HG02763 (cell line): Measurements from ENCODE around the gene STAT2.
"Not testable (repeated sequence)": the region's sequence is repeated elsewhere in the genome, so short reads cannot be mapped to it uniquely, and the experiment has no call there.

Experiments
- ATAC-seq: cut with Tn5 transposase; IDR thresholded peaks from one replicate; pipeline ENCODE4 v1.9.1; 2021; ENCODE audit warnings: mild to moderate bottlenecking, moderate library complexity; ENCODE audit not compliant: unreplicated experiment

The STAT2 gene

DNA sequence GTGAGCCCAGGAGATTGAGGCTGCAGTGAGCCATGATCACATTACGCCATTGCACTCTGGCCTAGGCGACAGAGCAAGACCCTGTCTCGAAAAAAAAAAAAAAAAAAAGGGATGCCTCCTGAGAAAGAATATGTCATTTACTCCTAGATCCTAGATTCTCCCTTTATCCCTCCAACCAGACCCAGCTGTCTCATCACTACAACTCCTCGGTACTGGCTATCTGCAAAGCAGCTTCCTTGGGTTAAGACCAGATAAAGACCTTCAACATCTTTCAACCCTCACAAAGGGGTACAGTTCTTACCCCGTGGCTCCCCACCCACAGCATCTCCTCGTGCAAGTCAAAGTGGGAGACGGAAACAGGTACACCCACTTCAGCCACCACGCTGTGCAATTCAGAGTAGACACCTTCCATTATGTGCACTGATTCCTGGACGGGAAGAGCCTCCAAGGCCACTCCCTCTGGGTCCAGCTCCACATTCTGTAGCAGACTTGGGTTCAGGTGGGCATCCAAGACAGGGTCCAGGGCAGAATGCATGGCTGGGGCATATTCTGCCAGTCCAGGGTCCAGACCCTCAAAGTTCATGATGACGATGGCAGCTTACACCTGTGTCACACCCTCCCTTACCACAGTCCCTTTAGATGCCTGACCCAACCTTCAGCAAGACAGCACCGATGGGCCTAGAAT lies 27.3 kb downstream of the STAT2 start:
- no peak for ATAC-seq

DNA sequence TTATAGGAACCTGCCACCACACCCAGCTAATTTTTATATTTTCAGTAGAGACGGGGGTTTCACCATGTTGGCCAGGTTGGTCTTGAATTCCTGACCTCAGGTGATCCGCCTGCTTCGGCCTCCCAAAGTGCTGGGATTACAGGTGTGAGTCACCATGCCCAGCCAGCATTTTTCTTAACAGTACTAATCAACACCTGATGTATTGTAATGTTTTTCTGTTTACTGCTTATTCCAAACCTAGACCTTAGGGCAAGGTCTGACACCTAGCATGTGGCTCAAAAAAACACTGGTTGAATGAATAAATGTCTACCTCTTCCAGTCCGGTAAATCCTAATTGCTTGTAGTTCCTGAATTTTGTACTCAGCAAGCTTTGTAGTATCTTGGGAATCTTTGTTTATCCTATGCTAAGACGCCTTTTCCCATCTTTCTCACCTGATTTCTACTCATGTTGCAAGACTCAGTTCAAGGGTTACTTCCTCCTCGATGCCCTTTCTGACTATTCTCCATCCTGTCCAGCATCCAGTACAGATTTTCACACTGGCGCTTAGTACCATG lies 28.9 kb downstream of the STAT2 start:
- ATAC-seq, result no peak

DNA sequence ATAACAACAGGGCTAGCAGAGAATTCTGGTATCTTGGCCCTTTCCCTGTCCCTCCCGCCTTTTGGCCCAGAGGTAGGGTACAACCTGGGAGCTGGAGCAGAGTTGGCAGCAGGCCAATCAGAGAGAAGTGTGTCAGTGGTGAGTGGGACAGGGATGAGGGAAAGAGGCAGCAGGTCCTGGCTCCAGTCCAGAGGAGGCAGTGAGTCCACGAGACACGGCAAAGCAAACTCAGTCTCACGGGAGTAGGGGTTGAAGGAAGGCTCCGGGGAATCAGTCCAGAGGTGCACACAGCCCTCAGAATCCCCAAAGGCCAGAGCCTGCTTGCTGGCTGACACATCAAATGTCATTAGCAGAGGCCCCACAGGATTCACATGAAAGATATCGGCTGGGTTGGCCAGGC lies 33.4 kb downstream of the STAT2 start:
- ATAC-seq, result no peak

DNA sequence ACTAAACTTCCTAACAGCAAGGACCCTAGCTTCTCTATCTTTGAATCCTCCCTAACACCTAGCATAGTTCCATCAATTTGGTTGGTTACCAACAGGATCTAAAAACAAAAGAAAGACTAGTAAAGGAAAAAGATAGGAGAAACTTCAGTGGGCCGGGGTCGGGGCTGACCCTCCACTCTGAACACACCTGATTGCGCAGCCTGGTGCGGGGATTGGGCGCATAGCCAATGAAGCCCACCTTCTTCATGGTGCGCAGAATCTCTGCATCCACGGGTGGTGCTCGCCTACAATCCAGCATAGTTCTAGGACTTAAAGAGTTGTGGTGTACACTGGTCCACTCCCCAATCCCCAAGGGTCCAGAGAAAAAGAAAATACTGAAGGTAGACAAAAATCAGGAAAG lies 33.8 kb downstream of the STAT2 start:
- ATAC-seq, result no peak

DNA sequence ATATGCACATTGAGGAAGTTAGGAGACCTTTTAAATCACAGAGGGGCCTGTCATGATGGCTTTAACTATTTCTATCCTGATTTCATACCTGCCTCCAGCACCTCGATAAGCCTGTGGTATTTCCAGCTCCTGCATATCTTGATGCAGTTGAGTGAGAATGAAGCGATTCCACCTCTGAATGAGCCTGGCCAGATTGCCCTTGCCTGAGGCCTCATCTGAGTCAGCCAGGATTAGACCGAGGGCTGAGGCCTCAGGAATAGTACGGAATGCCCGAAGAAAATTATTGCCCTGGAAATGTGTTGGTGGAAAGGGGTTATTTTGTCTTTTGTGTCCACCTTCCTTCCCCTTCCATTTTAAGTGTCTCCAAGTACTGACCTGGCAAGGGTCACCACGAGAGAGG lies 35.7 kb downstream of the STAT2 start:
- ATAC-seq, result no peak

DNA sequence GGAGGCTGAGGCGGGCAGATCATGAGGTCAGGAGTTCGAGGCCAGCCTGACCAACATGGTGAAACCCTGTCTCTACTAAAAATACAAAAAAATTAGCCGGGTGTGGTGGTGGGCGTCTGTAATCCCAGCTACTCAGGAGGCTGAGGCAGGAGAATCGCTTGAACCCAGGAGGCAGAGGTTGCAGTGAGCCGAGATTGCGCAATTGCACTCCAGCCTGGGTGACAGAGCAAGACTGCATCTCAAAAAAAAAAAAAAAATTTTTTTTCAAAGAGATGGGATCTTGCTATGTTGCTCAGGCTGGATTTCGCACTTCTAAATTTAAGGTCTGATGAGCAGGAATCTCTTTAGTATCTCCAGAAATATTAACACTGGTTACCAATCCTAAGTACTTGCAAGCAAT lies 38.3 kb downstream of the STAT2 start:
- not testable (repeated sequence) for ATAC-seq

DNA sequence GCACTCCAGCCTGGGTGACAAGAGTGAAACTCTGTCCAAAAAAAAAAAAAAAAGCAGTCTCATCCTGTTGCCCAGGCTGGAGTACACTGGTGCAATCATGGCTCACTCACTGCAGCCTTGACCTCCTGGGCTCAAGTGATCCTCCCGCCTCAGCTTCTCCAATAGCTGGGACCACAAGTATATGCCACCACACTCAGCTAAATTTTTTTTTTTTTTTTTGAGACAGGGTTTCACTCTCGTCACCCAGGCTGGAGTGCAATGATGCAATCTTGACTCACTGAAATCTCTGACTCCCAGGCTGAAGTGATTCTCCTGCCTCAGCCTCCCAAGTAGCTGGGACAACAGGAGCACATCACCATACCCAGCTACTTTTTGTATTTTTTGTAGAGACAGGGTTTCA lies 38.9 kb downstream of the STAT2 start:
- ATAC-seq, result no peak

DNA sequence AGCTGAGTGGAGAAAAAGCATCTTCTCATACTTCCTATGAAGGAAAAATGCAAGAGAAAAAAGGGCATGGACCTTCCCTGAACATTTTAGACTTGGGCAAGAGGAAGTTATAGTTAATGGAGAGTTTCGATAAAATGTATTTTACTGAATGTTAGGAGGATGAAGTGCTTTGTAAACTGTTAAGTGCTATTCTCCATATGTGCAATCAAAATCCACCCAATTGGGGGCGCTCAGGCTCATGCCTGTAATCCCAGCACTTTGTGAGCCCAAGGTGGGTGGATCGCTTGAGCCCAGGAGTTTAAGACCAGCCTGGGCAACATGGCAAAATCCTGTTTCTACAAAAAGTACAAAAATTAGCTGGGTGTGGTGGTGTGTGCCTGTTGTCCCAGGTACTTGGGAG lies 42.2 kb downstream of the STAT2 start:
- ATAC-seq, result no peak

DNA sequence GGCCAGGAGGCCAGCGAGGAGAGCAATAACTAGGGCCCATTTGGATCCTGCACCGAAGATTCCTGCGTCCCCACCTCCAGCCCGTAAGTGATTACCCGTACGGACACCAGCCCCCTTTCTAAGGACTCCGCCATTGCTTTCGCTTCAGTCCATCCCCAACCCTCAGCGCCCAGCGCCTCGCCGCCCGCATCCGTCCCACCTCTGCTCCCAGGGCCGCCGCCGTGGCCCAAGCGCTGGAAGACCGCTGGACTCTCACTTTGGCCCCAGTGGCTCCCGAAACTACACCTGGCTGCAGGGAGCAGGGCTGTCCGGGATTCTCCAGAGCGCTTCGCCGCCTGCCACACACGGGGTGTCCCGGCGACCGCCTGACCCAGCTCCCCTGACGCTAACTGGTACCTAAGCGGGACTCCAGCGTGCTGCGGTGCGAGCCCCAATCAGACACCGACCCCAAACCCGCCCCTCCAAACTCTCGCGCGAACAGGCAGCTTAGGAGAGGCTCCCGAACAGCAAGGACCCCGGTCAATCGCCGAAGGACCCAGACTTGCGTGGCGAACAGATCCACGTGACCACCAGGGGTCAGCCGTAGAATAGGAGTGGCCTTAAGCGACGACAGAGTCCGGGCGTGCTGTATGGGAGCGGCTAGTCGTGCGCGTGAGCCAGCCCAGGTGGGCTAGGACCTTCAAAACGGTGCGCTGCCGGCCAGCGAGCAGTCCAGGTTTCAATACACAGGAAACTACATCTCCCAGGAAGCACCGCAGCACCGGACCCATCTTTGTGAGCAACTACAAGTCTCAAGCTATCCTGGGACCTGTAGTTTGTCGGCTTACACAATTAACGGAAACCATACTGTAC lies 44.1 kb downstream of the STAT2 start, which contains the start of gene CNPY2:
Gene CNPY2 (minus strand): TSS at position 367 of the 852 bp plus-strand sequence. CDS start 771 bp downstream, outside the sequence.
- ATAC-seq, result peak; percentile 87

DNA sequence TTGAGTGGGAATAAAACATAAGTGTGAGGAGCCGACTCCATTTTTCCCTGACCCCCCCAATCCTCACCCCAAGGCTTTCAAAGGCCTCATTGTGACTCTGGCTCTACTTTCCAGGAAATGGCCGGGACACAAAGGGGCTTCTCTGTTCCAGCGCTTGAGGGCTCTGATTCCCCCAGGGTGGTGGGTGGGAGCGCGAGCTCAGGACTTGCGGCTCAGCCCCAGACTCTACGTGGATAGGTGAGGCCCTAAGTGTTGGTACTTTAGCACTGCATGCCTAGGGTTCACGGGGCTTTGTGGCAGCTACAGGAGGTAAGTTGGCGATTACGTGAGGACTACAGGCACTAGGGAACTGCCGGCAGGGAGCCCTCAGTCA lies 44.7 kb downstream of the STAT2 start:
- no peak for ATAC-seq

DNA sequence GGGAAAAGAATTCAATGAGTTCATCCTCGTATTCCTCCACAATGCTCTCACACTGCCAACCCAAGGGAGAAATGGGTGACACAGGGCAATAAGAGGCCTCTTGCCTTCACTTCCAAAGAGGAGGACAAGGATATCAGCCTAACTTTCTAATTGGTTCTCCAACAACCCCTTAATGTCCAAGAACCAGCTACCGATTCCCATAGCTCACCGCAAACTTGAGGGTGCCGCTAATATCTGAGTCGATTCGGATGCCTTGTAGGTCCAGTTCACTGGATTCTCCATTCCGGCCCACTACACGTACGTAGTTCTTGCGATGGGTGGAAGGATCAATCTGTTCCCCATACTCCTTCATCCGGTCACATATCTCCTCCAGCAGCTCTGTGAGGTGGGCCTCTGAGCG lies 48.9 kb downstream of the STAT2 start:
- ATAC-seq, result no peak

DNA sequence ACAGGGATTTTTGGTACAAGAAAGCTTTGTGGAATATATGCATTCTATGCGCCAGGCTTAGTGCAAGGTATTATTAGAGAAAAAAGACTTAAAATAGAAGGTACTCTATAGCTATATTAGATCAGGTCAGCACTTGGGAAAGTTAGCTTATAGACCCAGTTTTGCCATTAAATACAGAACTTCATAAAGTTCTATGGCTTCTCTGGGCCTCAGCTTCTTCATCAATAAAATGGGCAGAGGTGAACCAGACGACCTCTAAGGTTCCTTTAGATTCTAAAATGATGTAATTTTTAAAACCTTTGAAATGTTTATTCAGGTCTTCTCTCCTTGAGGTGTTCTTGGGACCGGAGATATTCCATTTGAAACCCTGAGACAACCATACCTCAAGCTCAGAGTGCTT lies 51.2 kb downstream of the STAT2 start:
- no peak for ATAC-seq

DNA sequence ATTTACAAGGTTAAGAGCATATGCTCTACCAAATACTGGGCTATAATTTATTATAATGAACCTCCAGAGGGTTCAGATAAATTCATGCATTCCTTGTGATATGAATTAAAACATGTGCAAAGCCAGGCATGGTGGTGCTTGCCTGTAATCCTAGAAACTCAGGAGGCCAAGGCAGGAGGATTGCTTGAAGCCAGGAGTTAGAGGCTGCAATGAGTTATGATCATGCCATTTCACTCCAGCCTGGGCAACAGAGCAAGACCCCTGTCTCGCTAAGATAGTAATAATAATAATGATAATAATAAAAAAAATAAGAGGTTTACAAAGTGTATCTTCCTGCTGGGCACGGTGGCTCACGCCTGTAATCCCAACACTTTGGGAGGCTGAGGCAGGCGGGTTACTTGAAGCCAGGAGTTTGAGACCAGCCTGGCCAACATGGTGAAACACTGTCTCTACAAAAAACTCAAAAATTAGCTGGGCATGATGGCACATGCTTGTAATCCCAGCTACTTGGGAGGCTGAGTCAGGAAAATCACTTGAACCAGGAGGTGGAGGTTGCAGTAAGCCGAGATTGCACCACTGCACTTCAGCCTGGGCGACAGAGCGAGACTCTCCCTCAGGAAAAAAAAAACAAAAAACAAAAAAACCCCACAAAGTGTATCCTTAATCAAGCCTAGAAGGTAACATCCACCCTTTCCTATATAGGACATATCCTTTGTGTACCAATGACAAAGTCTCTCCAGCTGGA lies 52.5 kb downstream of the STAT2 start:
- ATAC-seq, result no peak

DNA sequence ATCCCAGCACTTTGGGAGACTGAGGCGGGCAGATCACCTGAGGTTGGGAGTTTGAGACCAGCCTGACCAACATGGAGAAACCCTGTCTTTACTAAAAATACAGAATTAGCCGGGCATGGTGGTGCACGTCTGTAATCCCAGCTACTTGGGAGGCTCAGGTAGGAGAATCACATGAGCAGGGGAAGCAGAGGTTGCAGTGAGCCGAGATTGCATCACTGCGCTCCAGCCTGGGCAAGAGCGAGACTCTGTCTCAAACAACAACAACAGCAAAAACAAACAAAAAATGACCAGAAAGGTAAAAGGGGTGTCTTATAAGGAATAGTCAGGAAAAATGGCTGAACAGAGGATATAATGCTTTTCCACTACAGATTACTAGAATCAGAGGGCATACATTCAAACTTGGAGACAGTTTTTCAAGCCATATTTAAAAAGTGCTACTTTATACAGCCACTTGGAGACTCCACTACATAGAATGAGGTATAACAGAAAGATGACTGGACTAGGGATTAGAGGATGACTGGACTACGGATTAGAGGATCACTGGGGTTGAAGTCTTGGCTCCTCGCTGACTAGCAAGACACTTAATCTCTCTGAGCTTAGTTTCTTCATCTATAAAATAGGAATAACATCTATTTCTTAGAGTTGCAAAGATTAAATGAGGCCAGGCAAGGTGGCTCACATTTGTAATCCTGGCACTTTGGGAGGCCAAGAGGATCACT lies 54.9 kb downstream of the STAT2 start:
- ATAC-seq, result no peak

DNA sequence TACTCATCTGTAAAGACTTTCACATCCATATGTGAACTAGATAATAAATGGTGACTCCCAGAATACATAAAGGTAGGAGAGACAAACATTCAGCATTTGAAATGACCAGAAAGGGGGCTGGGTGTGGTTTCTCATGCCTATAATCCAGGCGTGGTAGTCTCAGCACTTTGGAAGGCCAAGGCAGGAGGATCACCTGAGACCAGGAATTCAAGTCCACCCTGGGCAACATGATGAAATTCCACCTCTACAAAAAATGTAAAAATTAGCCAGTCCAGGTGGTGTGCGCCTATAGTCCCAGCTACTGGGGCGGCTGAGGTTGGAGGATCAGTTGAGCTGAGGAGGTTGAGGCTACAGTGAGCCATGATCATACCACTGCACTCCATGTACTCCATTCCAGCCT lies 55.6 kb downstream of the STAT2 start:
- no peak for ATAC-seq

DNA sequence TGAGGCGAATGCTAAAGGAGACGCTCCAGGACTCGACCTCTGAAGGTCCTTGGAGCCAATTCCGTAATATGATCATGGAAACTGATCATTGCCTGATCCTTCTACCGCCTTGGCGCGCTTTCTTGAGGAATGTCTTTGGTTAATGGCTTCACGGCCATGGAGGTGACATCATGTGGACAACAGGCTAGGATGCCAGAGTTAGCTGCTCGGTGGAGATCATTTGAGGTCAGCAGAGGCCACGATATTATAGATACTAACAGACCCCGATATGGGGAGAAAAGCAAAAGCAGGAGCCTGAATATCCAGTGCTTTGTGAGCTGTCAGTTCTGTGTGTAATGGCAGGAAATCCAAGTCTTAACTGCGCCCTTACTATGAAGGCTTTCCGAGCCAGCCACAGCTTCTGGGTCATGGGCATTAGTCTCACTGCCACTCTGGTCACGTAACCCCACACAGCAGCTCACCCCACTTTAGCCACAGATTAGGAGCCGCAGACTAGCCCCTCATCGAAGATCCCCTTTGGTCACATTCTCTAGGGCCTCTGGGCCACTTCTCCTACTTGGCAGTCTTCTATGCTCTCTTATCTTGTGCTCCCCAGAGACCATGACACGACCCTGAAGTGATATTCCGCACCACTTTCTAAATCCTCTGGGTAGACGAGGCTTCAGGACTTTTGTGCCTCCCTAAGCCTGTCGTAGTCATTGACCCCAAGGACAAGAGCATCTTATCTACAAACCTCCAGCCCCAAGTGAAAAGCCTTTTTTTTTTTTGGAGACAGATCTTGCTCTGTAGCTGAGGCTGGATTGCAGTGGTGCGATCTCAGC lies 59.1 kb downstream of the STAT2 start:
- ATAC-seq, result no peak

DNA sequence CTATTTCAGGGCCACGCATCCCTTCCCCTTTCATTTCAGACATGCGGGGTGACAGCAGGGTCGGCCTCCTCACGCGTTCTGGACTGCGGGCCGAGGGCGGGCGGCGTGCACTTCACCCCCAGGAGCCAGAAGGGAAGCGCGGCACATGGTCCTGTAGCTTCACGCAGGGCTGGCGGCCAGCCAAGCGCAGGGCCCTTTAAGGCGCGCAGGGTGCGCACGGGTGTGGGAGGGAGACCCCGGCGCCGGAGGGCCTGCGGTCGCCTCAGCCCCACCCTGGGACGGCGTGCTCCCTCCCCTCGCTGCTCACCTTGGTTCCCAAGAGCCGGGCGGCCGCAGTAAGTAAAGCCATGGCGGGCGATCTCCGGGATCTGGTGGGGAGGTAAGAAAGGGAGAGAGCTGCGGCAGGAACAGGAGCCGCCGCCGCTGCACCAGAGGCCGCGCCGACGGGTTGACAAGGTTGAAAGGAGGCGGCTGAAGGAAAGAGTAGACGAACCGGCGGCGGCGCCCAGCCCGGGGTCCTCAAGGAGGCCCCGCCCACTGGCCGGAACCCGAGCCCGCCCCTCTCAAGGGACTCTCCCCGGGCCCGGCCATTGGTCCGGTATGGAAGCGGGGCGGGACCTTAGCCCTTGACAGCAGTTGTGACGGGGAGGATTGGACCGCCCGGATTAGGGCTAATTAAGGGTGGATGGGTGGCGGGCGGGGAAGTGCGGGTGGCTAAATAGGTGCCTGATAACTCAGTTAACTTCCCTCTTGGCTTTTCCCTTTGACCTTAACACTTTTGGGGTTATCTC lies 59.9 kb downstream of the STAT2 start, which contains the start of gene CS:
Gene CS (minus strand): TSS at position 478 of the 791 bp plus-strand sequence. CDS start 129 bp downstream, at position 349.
- ATAC-seq, result peak; percentile 93

DNA sequence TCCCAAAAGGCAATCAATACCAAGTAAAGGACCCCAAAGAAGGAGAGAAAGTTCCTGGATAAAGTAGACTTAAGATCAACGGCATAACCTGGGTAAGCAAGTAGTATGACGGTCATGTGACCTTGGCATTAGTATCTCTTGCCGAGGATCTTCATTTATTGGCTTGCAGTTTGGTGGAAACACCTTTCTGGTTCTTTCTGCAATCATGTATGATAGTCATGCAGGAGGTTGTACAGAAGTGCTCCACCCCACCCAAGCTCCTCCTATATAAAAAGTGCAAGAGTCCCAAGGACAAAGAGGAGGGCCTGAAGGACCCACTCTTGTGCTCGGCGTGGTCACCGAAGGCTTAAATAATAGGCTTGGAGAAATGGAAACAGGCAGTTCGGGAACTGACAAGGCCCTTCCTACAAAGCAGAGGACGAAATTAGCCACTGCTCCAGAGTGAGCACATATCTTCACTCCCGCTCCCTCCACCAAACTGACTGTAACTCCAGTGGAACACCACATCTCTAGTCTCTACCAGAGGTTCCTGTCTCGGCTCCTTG lies 60.5 kb downstream of the STAT2 start:
- no peak for ATAC-seq

DNA sequence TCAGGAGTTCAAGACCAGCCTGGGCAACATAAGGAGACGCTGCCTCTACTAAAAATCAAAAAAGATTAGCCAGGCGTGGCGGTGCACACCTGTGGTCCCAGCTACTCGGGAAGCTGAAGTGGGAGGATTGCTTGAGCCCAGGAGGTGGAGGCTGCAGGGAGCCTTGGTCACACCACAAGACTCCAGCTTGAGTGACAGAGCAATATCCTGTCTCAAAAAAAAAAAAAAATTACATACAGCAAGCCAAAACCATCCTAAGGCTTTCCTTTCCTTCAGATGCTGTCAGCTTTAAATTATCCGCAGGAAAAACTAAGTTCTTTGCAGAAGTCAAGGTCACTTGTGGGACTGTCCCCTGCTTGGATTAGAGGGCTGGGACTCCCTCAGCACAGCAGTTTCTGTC lies 61.1 kb downstream of the STAT2 start:
- ATAC-seq, result no peak
